Calu3 (cell line): Measurements from ENCODE around the gene CTSS. TPM values are rescaled to one million over a fixed set of nuclear protein-coding genes. Genes with fewer than 3 reads are reported as not detected.
A peak's percentile ranks its signal among the peaks of the same experiment; 100 is the strongest.

Experiments
- BruUV-seq: library from RNA; stranded (reverse); fragments of 400-500 nt; replicated peaks from 2 replicates; lab custom pipeline; 2021; lab: Mats Ljungman, UMichigan
- CTCF ChIA-PET: fragments of 300-600 bp; sonication (Branson Sonifier 250); formaldehyde crosslinking; loops from one replicate; lab custom pipeline; 2022; ENCODE audit warnings: antibody characterized with exemption; lab: Charles Lee
- DNase-seq: peaks from one replicate; pipeline ENCODE4 v3.0.0; 2022
- H3K27ac Mint-ChIP-seq: one replicate; pipeline ENCODE4 v1.8.0; 2022; ENCODE audit warnings: mixed read lengths; ENCODE audit not compliant: unreplicated experiment
- H3K27me3 Mint-ChIP-seq: one replicate; pipeline ENCODE4 v1.8.0; 2022; ENCODE audit warnings: mixed read lengths; ENCODE audit not compliant: unreplicated experiment
- H3K36me3 Mint-ChIP-seq: one replicate; pipeline ENCODE4 v1.8.0; 2022; ENCODE audit warnings: mild to moderate bottlenecking, moderate library complexity, mixed read lengths; ENCODE audit not compliant: insufficient read depth, unreplicated experiment
- H3K4me1 Mint-ChIP-seq: one replicate; pipeline ENCODE4 v1.8.0; 2022; ENCODE audit warnings: mild to moderate bottlenecking, low read depth, mixed read lengths; ENCODE audit not compliant: unreplicated experiment
- H3K4me3 Mint-ChIP-seq: one replicate; pipeline ENCODE4 v1.8.0; 2022; ENCODE audit warnings: mild to moderate bottlenecking, low read depth, moderate library complexity, mixed read lengths; ENCODE audit not compliant: unreplicated experiment
- H3K9me3 Mint-ChIP-seq: one replicate; pipeline ENCODE4 v1.8.0; 2022; ENCODE audit warnings: low read depth, mixed read lengths; ENCODE audit not compliant: unreplicated experiment
- intact Hi-C: fragments of 100-400 bp; cut with micrococcal nuclease; formaldehyde crosslinking; loops from one replicate; pipeline ENCODE4 v1.10.0; 2022; ENCODE audit not compliant: unreplicated experiment
- total RNA-seq: library from RNA; stranded (reverse); gene quantifications from 2 replicates; pipeline ENCODE4 v1.2.3, GENCODE V29; 2022
- TF ChIP-seq, protein P1 (sequence below): fragments of 200-600 bp; IDR thresholded peaks from one replicate; pipeline ENCODE4 v1.8.0; 2022; ENCODE audit warnings: antibody characterized with exemption; ENCODE audit not compliant: unreplicated experiment

Gene CTSS
- total RNA-seq, 1 experiment from 2014 or later: 144 TPM

DNA sequence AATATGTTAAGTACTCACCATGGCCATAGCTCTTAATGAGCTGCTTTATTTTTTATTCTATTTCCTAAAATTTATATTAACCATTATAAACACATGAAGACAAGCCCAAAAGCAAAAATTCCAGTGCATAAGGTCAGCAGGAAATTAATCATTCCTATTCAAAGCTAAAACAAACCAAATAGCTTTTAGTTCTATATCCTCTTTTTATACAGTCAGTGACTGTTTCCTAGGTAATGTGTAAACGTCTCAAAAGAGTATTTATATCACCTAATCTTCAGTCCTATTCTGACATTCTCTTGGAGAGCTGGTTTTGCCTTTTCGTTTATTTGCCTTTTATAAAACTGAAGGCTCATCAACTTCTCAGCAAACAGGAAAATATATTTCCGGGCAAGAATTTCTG lies 72.9 kb downstream of the CTSS start:
- CTCF ChIA-PET: interaction anchor here (1.1 kb wide), 1 partner anchor 167 kb away, joined by 6 read pairs; no protein-coding TSS in a partner anchor
- no peak overlapping the region for H3K4me3 Mint-ChIP-seq
- DNase-seq: no peak
- H3K27ac Mint-ChIP-seq: no peak overlapping the region
- H3K27me3 Mint-ChIP-seq: no peaks in the 10 kb centered on the region
- TF ChIP-seq, protein P1, sequence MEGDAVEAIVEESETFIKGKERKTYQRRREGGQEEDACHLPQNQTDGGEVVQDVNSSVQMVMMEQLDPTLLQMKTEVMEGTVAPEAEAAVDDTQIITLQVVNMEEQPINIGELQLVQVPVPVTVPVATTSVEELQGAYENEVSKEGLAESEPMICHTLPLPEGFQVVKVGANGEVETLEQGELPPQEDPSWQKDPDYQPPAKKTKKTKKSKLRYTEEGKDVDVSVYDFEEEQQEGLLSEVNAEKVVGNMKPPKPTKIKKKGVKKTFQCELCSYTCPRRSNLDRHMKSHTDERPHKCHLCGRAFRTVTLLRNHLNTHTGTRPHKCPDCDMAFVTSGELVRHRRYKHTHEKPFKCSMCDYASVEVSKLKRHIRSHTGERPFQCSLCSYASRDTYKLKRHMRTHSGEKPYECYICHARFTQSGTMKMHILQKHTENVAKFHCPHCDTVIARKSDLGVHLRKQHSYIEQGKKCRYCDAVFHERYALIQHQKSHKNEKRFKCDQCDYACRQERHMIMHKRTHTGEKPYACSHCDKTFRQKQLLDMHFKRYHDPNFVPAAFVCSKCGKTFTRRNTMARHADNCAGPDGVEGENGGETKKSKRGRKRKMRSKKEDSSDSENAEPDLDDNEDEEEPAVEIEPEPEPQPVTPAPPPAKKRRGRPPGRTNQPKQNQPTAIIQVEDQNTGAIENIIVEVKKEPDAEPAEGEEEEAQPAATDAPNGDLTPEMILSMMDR: no peak
- H3K4me1 Mint-ChIP-seq: peaks cover 22% of the 10 kb centered on the region
- BruUV-seq: no TSS peak
- H3K36me3 Mint-ChIP-seq: peaks cover 70% of the 10 kb centered on the region
- intact Hi-C loops: loop anchor here (10.0 kb wide), 2 partner anchors 68 to 128 kb away; partner anchors contain the start of gene ENSA
- no peaks in the 10 kb centered on the region for H3K9me3 Mint-ChIP-seq

GRCh38 chr1:150688763-150689162 lies 76.8 kb downstream of the CTSS start:
- Mint-ChIP-seq H3K4me1 (peaks cover 10% of the 10 kb centered on the region), H3K4me3 (no peak overlapping the region), H3K36me3 (peaks cover 46% of the 10 kb centered on the region), H3K27me3 (no peaks in the 10 kb centered on the region), H3K27ac (peak overlapping the region; percentile 27), H3K9me3 (no peaks in the 10 kb centered on the region)
- DNase-seq: no peak
- BruUV-seq: no TSS peak
- intact Hi-C loops: loop anchor here (2.0 kb wide), 1 partner anchor 18 kb away; no protein-coding TSS in a partner anchor
- TF ChIP-seq, protein P1: no peak
- CTCF ChIA-PET: no interaction called here

GRCh38 chr1:150686275-150686674 lies 79.3 kb downstream of the CTSS start:
- Mint-ChIP-seq H3K4me1 (peaks cover 10% of the 10 kb centered on the region), H3K9me3 (no peaks in the 10 kb centered on the region), H3K27ac (no peak overlapping the region), H3K36me3 (peaks cover 36% of the 10 kb centered on the region), H3K4me3 (no peak overlapping the region), H3K27me3 (no peaks in the 10 kb centered on the region)
- intact Hi-C loops: no loop called here
- TF ChIP-seq, protein P1: no peak
- no TSS peak for BruUV-seq
- CTCF ChIA-PET: interaction anchor here (0.6 to 1.5 kb wide), 3 partner anchors 10 to 13 kb away, joined by 3 to 8 read pairs (median 4); partner anchors contain the start of gene GOLPH3L
- no peak for DNase-seq

DNA sequence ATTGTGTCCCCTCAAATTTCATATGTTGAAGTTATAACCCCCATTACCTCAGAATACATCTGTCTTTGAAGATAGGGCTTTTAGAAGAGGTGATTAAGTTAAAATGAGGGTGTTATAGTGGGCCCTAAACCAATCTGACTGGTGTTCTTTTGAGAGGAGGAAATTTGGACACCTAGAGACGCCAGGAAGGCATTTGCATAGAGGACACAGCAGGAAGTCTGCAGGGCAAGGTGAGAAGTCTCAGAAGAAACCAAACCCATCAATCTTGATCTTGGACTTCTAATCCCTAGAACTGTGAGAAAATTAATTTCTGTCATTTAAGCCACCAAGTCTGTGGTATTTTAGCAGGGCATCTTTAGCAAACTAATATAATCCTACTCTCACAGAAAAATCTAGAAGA lies 81.7 kb downstream of the CTSS start:
- no TSS peak for BruUV-seq

More for the DNA sequence above, 81.7 kb downstream of the CTSS start:
- Mint-ChIP-seq H3K36me3 (peaks cover 33% of the 10 kb centered on the region), H3K4me1 (peaks cover 5% of the 10 kb centered on the region), H3K27me3 (no peaks in the 10 kb centered on the region), H3K27ac (no peak overlapping the region), H3K4me3 (no peak overlapping the region), H3K9me3 (no peaks in the 10 kb centered on the region)
- TF ChIP-seq, protein P1: no peak
- CTCF ChIA-PET: interaction anchor here (0.9 kb wide), 1 partner anchor 123 kb away, joined by 5 read pairs; no protein-coding TSS in a partner anchor
- intact Hi-C loops: no loop called here
- no peak for DNase-seq

Other genes starting within 250 kb of the CTSS start
- gene ADAMTSL4, start 216.4 kb downstream of the CTSS start, total RNA-seq: 1.9 and 2.7 TPM in 2 replicates
- gene MCL1, start 186.2 kb downstream of the CTSS start, total RNA-seq: 261 and 262 TPM in 2 replicates
- 253 and 276 TPM in 2 replicates for gene ENSA, start 136.2 kb downstream of the CTSS start, total RNA-seq
- gene GOLPH3L, start 68.6 kb downstream of the CTSS start, total RNA-seq: 64.7 and 71.6 TPM in 2 replicates
- gene HORMAD1, start 44.9 kb downstream of the CTSS start, total RNA-seq: not detected in 2 replicates
- gene CTSK, start 42.5 kb upstream of the CTSS start, total RNA-seq: 5.5 and 5.9 TPM in 2 replicates
- gene ARNT, start 110.8 kb upstream of the CTSS start, total RNA-seq: 27.9 and 31.1 TPM in 2 replicates
- gene CTXND2, start 121.4 kb upstream of the CTSS start, total RNA-seq: not detected in 2 replicates
- 64.9 and 70.6 TPM in 2 replicates for gene SETDB1, start 160.6 kb upstream of the CTSS start, total RNA-seq
- 214 and 226 TPM in 2 replicates for gene CERS2, start 209.1 kb upstream of the CTSS start, total RNA-seq
- gene ANXA9, start 216.5 kb upstream of the CTSS start, total RNA-seq: 15.4 and 20.1 TPM in 2 replicates
- gene MINDY1, start 241.1 kb upstream of the CTSS start, total RNA-seq: 17.2 and 17.6 TPM in 2 replicates
- 15.9 and 16.0 TPM in 2 replicates for gene PRUNE1, start 242.7 kb upstream of the CTSS start, total RNA-seq